Measurements from ENCODE around the gene ONECUT2.
"Not testable (repeated sequence)": the region's sequence is repeated elsewhere in the genome, so short reads cannot be mapped to it uniquely, and the experiment has no call there.

Gene ONECUT2

GRCh38 chr18:57445488-57446319, 10.5 kb downstream of the ONECUT2 start:
- no peak for DNase-seq (ENCODE audit: low read depth in 3 of 3, low spot score in 1 of 3)

DNA sequence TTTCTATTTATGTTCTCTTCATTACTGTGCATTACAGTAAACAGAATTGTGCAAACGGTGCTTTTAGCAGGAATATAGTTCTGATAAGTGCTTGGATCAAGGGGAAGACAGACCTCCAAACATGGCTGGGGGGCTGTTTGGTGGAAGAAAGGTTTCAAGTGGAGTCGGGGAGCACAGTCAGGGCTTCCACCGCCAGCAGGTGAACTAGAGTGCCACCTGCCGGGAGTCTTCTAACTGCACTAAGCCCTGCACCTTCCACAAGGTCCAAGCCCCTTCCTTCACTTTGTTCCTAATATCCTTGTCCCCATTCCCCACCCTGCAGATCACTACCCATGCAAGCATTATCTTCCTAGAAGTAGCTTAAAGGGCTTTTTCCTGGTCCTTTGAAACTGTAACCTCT, 11.1 kb downstream of the ONECUT2 start:
- DNase-seq (ENCODE audit: low read depth in 3 of 3, low spot score in 1 of 3): no peak

GRCh38 chr18:57447154-57447621, 12.0 kb downstream of the ONECUT2 start:
- no peak for DNase-seq (ENCODE audit: low read depth in 3 of 3, low spot score in 1 of 3)

DNA sequence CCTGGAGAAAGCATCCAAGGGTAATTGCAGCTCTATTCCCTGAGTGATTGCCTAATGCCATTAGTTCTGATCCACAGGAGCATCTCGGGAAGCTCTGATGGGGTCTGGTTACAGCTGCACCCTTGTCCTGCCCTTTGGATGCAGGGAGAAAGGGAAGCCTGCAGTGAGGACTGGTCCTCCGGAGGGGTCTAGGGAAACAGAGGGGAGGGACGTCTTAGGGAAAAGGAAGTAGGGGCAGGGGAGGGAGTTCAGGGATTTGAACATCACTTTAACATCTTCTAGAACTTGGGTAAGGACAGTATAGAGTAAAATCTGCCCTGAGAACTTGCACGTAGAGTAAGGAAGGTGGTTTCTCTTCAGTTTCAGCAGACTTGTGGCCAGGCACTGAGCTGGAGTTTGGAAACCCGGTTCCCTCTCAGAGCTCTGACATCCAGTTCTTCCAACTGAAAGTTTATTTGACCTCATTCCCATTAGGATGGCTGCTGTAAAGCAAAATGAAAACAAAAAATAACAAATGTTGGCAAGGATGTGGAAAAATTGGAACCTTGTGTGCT, 20.5 kb downstream of the ONECUT2 start:
- no peak for DNase-seq (ENCODE audit: low read depth in 3 of 3, low spot score in 1 of 3)

- no peak for DNase-seq (ENCODE audit: low read depth in 3 of 3, low spot score in 1 of 3)
Measured at GRCh38 chr18:57461652-57462269, 26.6 kb downstream of the ONECUT2 start.

DNA sequence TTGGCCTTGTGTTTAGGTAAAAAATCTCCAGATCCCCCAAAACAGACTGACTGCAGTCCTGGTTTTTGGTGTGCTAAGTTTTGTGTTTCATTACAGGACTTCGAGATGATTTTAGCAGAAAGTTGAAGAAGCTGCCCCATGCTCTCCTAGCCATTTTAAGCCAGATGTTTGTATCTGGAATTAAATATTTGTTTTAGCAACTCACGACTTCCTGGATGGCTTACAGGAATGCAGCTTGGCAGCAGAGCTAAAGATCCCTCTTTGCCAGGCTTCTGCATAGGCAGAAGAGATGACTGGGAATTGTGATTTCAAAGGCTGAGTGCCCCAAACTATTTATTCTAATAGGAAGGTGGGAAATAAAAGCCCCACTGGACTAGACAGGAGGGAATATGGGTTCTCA, 31.1 kb downstream of the ONECUT2 start:
- DNase-seq (ENCODE audit: low read depth in 3 of 3, low spot score in 1 of 3): no peak

DNA sequence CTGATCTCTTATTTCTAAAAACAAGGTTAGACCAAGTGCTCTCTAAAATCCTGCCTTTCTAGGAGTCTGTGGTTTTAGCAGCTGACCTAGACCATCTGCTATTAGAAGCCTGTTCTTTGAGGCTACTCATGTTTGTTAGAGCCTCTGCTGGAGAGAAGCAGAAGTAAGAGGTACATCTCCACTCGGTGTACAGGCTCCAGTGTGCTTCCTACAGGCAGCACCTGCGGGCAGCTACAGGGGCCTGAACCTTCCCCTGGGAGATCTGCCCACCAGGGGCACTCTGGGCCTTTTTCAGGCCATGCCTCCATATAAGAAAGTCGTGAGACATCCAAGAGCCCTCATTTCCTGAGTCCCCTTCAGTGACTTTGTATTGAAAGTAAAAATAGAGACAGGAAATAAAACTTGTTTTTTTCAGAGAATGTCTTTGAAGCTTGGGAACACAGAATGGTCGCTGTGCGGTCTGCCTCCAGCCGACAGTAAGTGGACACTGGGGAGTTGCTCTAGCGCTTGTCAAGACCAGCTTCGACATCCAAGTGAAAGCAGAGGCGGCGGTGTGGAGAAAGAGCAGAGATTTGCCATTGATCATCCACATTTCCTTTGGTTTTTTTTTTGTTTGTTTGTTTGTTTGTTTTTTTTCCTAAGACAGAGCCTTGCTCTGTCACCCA, 31.7 kb downstream of the ONECUT2 start:
- no peak for DNase-seq (ENCODE audit: low read depth in 3 of 3, low spot score in 1 of 3)

DNA sequence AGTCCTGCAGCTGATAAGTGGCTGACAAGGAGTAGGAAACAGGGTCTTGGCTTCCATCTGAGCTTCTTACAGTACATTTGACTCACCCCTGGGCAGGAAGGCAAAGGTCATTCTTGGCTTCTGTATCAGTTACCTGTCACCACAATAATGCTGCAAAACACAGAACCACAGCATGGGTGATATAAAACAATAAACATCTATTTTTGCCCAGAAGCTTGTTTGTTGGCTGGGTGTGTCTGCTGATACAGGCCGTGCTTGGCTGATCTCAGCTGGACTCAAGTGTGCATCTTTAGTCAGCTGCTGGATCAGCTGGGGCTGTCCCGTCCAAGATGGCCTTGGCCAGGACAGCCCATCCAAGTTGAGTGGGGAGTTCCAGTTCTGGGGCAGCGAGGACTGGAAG, 34.7 kb downstream of the ONECUT2 start:
- no peak for DNase-seq (ENCODE audit: low read depth in 3 of 3, low spot score in 1 of 3)

GRCh38 chr18:57475408-57475807, 40.2 kb downstream of the ONECUT2 start:
- no peak for DNase-seq (ENCODE audit: low read depth in 3 of 3, low spot score in 1 of 3)

DNA sequence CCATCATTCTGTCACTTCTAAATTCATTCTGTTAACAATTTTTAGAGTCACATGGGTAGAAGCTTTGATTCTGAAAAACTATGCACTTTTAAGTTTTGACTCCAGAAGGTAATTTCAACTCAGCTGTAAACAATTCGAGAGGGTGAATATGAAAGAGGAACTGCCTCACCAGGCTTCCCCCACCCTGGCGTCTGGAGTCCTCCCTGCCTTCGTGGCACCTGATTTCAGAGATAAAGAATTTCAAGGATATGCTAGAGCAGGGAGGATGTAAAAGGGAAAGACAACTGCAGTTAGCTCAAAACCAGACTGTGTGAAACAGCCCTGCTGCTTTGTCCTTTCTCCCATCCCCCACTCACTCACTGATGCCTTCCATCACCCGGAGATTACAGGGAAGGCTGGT, 40.7 kb downstream of the ONECUT2 start:
- no peak for DNase-seq (ENCODE audit: low read depth in 3 of 3, low spot score in 1 of 3)

DNA sequence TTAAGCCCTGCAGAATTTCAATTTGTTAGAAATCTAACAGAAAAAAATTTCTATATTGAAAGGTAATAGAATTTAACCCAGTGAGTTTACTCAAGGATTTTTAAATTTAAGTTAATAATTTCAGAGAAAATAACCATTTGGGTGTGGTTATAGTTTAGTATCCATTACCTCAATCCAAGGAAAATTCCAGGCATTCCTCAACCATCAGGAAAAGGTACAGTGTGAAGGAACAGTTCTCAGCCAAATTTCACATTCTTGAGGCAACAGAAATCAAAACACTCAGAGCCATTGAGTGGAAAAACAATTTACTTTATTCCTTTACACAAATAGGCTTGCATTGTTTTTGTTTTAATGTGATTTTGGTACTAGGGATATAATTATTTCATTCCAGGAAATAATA, 45.6 kb downstream of the ONECUT2 start:
- no peak for DNase-seq (ENCODE audit: low read depth in 3 of 3, low spot score in 1 of 3)

- no peak for DNase-seq (ENCODE audit: low read depth in 3 of 3, low spot score in 1 of 3)
Measured at GRCh38 chr18:57497372-57498294, 62.5 kb downstream of the ONECUT2 start.

DNA sequence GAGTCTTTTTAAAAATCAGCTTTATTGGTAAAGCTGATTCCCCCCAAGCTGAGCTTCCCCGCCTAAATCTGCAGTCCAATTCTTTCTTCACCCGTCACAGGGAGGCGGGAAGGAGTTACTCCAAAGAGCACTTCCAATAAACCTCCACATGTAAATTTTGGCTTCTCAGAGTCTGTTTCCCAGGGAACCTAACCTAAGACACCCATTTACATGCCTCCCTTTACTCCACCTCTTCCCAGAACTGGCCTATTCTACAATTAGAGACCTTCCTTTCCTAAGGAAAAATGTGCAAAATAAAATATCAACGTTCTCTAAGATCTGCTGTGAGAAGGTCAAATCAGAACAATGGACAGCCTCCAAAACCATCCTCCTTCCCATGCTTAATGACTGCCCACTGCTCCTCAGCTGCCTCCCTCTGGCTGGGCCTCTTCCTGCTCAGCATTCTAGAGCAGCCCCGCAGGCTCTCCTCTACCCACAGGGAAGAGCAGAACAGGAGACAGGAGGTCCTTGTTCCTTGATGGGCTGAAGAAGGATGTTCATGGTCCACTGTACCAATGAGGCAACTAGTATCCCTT, 63.6 kb downstream of the ONECUT2 start:
- DNase-seq (ENCODE audit: low read depth in 3 of 3, low spot score in 1 of 3): no peak

DNA sequence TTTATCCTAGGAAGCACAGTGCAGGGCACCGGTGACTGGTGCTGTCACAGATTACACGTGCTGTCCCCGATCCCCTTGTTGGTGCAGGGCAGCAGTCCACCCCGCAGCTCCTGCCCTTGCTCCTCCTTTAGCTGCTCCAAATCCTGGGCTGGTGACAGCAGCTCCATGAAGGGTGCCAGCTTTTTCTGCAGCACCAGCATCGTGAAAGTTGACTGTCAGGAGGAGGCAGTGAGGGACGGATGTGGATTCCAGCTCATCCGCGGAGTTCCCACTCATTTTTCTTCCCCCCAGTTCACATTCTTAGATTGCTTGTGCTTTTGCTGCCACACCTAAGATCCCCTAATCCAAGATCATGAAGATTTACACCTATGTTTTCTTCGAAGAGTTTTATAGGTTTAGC, 67.5 kb downstream of the ONECUT2 start:
- no peak for DNase-seq (ENCODE audit: low read depth in 3 of 3, low spot score in 1 of 3)

DNA sequence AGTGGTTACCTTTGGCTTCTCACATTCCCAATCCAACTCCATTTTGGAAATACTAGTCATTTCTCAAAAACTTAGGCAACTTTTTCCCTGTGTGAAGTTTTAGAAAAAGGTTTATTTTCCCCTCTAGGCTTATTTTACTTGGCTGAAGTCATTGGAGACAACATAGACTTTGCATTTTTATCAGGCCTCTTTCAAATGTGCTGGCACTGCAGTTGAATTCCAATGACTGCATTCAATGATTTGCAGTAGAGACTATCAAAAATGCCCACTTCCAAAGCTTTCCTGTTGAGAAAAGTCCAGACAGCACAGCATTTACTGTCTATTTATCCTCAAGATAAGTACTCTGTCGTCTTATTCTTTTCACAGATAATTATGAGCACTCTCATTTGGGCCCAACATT, 70.1 kb downstream of the ONECUT2 start:
- no peak for DNase-seq (ENCODE audit: low read depth in 3 of 3, low spot score in 1 of 3)

- DNase-seq (ENCODE audit: low read depth in 3 of 3, low spot score in 1 of 3): no peak
Measured at GRCh38 chr18:57516056-57516455, 80.9 kb downstream of the ONECUT2 start.

DNA sequence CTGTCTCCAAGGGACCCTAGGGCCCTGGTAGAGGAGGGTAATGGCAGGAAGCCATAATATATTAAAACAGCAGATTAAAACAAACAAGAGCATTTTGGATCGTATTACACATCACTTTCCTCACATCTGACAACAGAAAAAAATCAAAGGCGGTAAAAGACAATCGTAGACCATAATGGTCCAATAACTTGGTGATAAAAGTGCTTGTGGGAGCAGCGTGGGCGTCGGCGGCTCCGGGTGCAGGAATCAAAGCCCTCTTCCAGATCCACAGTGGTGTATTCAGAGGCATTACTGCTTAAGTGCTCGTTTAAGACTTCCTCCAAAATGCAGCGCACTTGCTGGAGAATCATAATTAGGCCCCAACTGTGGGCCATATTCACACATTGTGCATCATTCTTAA, 83.4 kb downstream of the ONECUT2 start:
- no peak for DNase-seq (ENCODE audit: low read depth in 3 of 3, low spot score in 1 of 3)

DNA sequence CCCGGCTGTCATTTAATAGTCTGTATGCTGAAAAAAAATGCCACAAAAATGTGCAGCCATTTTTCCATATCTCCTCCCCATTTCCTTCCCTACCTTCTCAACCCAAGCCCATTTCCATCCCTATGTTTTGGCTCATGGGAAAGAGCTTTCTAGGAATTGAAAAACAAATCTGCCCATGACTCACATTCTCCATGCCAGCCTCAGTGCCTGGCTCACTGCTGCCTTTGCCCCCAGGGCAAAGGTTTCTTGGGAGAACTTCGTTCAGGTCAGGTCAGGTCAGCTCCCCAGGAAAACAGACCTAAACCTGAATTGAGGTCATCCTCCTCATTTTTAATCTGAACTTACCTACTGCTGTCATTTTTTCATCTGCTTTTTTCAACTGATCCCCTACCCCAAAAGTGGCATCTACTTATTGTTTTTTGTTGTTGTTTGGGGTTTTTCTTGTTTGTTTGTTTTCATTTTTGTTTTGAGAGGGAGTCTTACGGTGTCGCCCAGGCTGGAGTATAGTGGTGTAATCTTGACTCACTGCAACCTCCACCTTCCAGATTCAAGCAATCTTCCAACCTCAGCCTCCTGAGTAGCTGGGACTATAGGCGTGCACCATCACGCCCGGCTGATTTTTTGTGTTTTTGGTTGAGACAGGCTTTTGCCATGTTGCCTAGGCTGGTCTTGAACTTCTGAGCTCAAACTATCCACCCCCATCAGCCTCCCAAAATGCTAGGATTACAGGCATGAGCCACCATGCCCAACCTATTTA, 84.7 kb downstream of the ONECUT2 start:
- no peak for DNase-seq (ENCODE audit: low read depth in 3 of 3, low spot score in 1 of 3)

DNA sequence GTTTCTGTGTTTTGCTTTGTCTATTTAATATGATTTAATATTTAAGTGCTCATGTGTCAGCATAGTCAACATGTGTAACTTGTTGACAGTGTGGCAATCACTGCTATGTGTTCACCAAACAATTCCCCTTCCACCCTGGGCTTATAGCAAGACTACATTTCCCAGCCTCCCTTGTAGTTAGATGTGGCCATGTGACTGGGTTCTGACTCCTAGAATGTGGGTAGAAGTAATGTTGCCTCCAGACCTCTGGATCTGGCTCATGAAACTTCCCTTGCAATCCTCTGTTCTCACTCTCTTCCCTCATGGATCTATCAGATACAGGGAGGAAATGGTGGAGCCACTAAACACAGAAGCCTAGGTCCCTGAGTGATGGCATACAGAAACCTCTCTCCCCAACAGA, 87.2 kb downstream of the ONECUT2 start:
- DNase-seq (ENCODE audit: low read depth in 3 of 3, low spot score in 1 of 3): not testable (repeated sequence)

Data from stimulated activated CD4-positive, alpha-beta T cell treated with anti-CD3 and anti-CD28 coated beads, TNF-alpha, amount 100 ng/mL, for 1 hour (primary cell).